ENCODE results near the gene RASGRP1.

The RASGRP1 gene

GRCh38 chr15:38508647-38509046 is 56.0 kb downstream of the RASGRP1 start:
- Mint-ChIP-seq H3K9me3 (no peaks in the 10 kb centered on the region), H3K4me1 (peaks cover 46% of the 10 kb centered on the region), H3K4me3 (no peak overlapping the region), H3K27ac (peak overlapping the region; percentile 76 to 93), H3K27me3 (no peaks in the 10 kb centered on the region)
- peak; percentile 80 for ATAC-seq
- no peak for DNase-seq

- no peaks in the 10 kb centered on the region for H3K27me3 Mint-ChIP-seq
- ATAC-seq (no peak), DNase-seq (no peak)
- H3K4me3 Mint-ChIP-seq: no peak overlapping the region
- H3K4me1 Mint-ChIP-seq: peaks cover 43% of the 10 kb centered on the region
- H3K9me3 Mint-ChIP-seq: no peaks in the 10 kb centered on the region
- H3K27ac Mint-ChIP-seq: peak overlapping the region in 1 of 2 donors; percentile 54
Observed at GRCh38 chr15:38507570-38507969, 57.0 kb downstream of the RASGRP1 start.

GRCh38 chr15:38506997-38507396 is 57.6 kb downstream of the RASGRP1 start:
- no peak overlapping the region for H3K27ac Mint-ChIP-seq
- H3K4me1 Mint-ChIP-seq: peaks cover 43% of the 10 kb centered on the region
- ATAC-seq (no peak), DNase-seq (no peak)
- H3K27me3 Mint-ChIP-seq: no peaks in the 10 kb centered on the region
- H3K4me3 Mint-ChIP-seq: no peak overlapping the region
- H3K9me3 Mint-ChIP-seq: no peaks in the 10 kb centered on the region

- Mint-ChIP-seq H3K27me3 (no peaks in the 10 kb centered on the region), H3K9me3 (no peaks in the 10 kb centered on the region), H3K27ac (no peak overlapping the region), H3K4me1 (peaks cover 34% of the 10 kb centered on the region), H3K4me3 (no peak overlapping the region)
- DNase-seq (no peak), ATAC-seq (peak; percentile 59)
Observed at GRCh38 chr15:38504680-38505467, 59.7 kb downstream of the RASGRP1 start.

GRCh38 chr15:38503496-38503895 is 61.1 kb downstream of the RASGRP1 start:
- Mint-ChIP-seq H3K27ac (no peak overlapping the region), H3K4me1 (peaks cover 20% of the 10 kb centered on the region), H3K27me3 (no peaks in the 10 kb centered on the region), H3K4me3 (no peak overlapping the region), H3K9me3 (no peaks in the 10 kb centered on the region)
- ATAC-seq: no peak
- no peak for DNase-seq

- Mint-ChIP-seq H3K4me3 (no peak overlapping the region), H3K4me1 (peaks cover 15% of the 10 kb centered on the region), H3K9me3 (no peaks in the 10 kb centered on the region), H3K27ac (no peak overlapping the region), H3K27me3 (no peaks in the 10 kb centered on the region)
- DNase-seq: no peak
- ATAC-seq: no peak
Observed at GRCh38 chr15:38499651-38500050, 65.0 kb downstream of the RASGRP1 start.

- H3K9me3 Mint-ChIP-seq: no peaks in the 10 kb centered on the region
- H3K27ac Mint-ChIP-seq: peak overlapping the region in 1 of 2 donors; percentile 0
Observed at GRCh38 chr15:38496151-38496550, 68.5 kb downstream of the RASGRP1 start.

GRCh38 chr15:38490242-38490922 is 74.2 kb downstream of the RASGRP1 start:
- DNase-seq: no peak

More at GRCh38 chr15:38496151-38496550, 68.5 kb downstream of the RASGRP1 start:
- peaks cover 40% of the 10 kb centered on the region for H3K4me1 Mint-ChIP-seq
- DNase-seq (no peak), ATAC-seq (no peak)
- H3K27me3 Mint-ChIP-seq: no peaks in the 10 kb centered on the region
- H3K4me3 Mint-ChIP-seq: no peak overlapping the region

GRCh38 chr15:38487378-38487777 is 77.2 kb downstream of the RASGRP1 start:
- no peak for ATAC-seq
- Mint-ChIP-seq H3K9me3 (no peaks in the 10 kb centered on the region), H3K27ac (peak overlapping the region; percentile 3 to 94), H3K27me3 (no peaks in the 10 kb centered on the region), H3K4me1 (peaks cover 39% of the 10 kb centered on the region), H3K4me3 (peak overlapping the region; percentile 3 to 73)
- DNase-seq: no peak

More at GRCh38 chr15:38490242-38490922, 74.2 kb downstream of the RASGRP1 start:
- H3K9me3 Mint-ChIP-seq: no peaks in the 10 kb centered on the region
- H3K27ac Mint-ChIP-seq: peak overlapping the region in 1 of 2 donors; percentile 80
- H3K27me3 Mint-ChIP-seq: no peaks in the 10 kb centered on the region
- no peak for ATAC-seq
- H3K4me3 Mint-ChIP-seq: no peak overlapping the region
- H3K4me1 Mint-ChIP-seq: peaks cover 59% of the 10 kb centered on the region

- Mint-ChIP-seq H3K4me3 (peak overlapping the region; percentile 25 to 73), H3K4me1 (peaks cover 39% of the 10 kb centered on the region), H3K27ac (peak overlapping the region; percentile 3 to 94), H3K27me3 (no peaks in the 10 kb centered on the region), H3K9me3 (no peaks in the 10 kb centered on the region)
- DNase-seq (no peak), ATAC-seq (peak; percentile 99)
Observed at GRCh38 chr15:38486936-38487335, 77.7 kb downstream of the RASGRP1 start.

- peak overlapping the region; percentile 27 to 33 for H3K27ac Mint-ChIP-seq
- no peak for ATAC-seq
- H3K4me1 Mint-ChIP-seq: peaks cover 27% of the 10 kb centered on the region
Observed at GRCh38 chr15:38482572-38482971, 82.0 kb downstream of the RASGRP1 start.

GRCh38 chr15:38481761-38482160 is 82.9 kb downstream of the RASGRP1 start:
- H3K27me3 Mint-ChIP-seq: no peaks in the 10 kb centered on the region
- no peak overlapping the region for H3K27ac Mint-ChIP-seq
- no peak for DNase-seq
- peaks cover 19% of the 10 kb centered on the region for H3K4me1 Mint-ChIP-seq
- no peak for ATAC-seq
- H3K4me3 Mint-ChIP-seq: no peak overlapping the region
- no peaks in the 10 kb centered on the region for H3K9me3 Mint-ChIP-seq

More at GRCh38 chr15:38482572-38482971, 82.0 kb downstream of the RASGRP1 start:
- Mint-ChIP-seq H3K9me3 (no peaks in the 10 kb centered on the region), H3K27me3 (no peaks in the 10 kb centered on the region), H3K4me3 (no peak overlapping the region)
- no peak for DNase-seq

GRCh38 chr15:38481113-38481512 is 83.5 kb downstream of the RASGRP1 start:
- no peak overlapping the region for H3K4me3 Mint-ChIP-seq
- no peaks in the 10 kb centered on the region for H3K9me3 Mint-ChIP-seq
- H3K27me3 Mint-ChIP-seq: no peaks in the 10 kb centered on the region
- H3K4me1 Mint-ChIP-seq: peaks cover 13% of the 10 kb centered on the region
- no peak for ATAC-seq
- H3K27ac Mint-ChIP-seq: no peak overlapping the region
- no peak for DNase-seq

- Mint-ChIP-seq H3K27me3 (no peaks in the 10 kb centered on the region), H3K9me3 (no peaks in the 10 kb centered on the region), H3K27ac (no peak overlapping the region), H3K4me3 (no peak overlapping the region), H3K4me1 (peaks cover 15% of the 10 kb centered on the region)
- DNase-seq: no peak
- ATAC-seq: no peak
Observed at GRCh38 chr15:38479756-38480155, 84.9 kb downstream of the RASGRP1 start.

- H3K27me3 Mint-ChIP-seq: no peaks in the 10 kb centered on the region
- ATAC-seq (no peak), DNase-seq (no peak)
- peaks cover 20% of the 10 kb centered on the region for H3K4me1 Mint-ChIP-seq
- H3K4me3 Mint-ChIP-seq: no peak overlapping the region
- H3K27ac Mint-ChIP-seq: no peak overlapping the region
- H3K9me3 Mint-ChIP-seq: no peaks in the 10 kb centered on the region
Observed at GRCh38 chr15:38479266-38479665, 85.3 kb downstream of the RASGRP1 start.

- Mint-ChIP-seq H3K27me3 (no peaks in the 10 kb centered on the region), H3K9me3 (no peaks in the 10 kb centered on the region), H3K4me3 (no peak overlapping the region), H3K4me1 (peaks cover 21% of the 10 kb centered on the region), H3K27ac (no peak overlapping the region)
- ATAC-seq: no peak
- no peak for DNase-seq
Observed at GRCh38 chr15:38477637-38478036, 87.0 kb downstream of the RASGRP1 start.
